ENCODE data around the gene SDK1.

Gene SDK1

DNA sequence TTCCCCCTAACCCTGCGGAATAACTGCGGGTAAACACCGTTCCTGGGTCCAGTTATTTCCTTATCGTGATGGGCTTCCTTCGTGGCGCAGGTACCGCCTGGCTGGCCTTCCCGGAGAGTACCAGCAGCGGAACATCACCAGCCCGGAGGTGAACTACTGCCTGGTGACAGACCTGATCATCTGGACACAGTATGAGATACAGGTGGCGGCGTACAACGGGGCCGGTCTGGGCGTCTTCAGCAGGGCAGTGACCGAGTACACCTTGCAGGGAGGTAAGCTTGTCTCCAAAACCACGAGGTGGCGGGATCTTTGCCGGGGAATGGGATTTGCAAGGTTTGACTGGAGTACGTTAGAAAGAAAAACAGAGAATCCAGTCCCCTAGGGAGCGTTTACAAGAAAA, 716.0 kb downstream of the SDK1 start:
- DNase-seq (ENCODE audit: low spot score) = no peak

GRCh38 chr7:4017785-4018184, 716.7 kb downstream of the SDK1 start:
- no peak for DNase-seq (ENCODE audit: low spot score)

GRCh38 chr7:4018601-4019316, 717.7 kb downstream of the SDK1 start:
- no peak for DNase-seq (ENCODE audit: low spot score)

GRCh38 chr7:4020086-4020485, 719.0 kb downstream of the SDK1 start:
- DNase-seq (ENCODE audit: low spot score) = no peak

GRCh38 chr7:4021413-4021812, 720.4 kb downstream of the SDK1 start:
- DNase-seq (ENCODE audit: low spot score) = no peak

DNA sequence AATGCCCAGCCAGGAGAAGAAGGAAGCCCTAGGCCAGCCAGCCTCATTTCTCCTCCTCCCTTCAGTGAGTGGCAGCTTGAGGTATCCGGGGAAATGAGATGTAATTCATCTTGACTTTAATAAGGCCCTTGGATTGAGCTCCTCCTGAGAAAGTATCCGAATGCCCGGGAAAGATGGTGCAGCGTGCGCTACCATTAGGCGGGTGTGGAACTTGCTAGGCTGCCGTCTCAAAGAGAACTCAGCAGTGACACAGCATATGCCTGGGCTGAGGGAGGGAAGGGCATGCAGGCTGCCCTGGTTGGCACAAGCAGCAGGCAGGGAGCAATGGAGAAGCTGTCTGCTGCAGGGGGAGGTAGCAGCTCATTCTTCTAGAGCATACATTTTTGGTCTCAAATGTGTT, 721.2 kb downstream of the SDK1 start:
- no peak for DNase-seq (ENCODE audit: low spot score)

DNA sequence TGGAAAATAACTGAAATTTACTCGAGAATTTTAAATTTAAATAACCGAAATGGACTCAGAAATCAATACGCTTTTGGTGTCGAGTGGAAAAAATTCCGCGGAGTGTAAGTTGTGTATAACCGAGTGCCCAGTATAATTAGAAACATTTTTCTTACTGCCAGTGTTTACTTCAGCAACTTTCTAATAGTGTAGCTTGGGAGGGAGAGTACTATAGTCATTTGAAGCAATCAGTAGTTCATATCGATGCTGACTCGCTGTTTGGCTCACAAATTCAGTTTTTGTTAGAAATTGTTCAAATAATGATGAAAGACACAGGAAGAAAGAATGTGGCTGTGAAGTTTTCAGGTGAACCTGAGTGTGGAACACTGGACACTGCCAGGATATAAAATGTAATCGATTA, 722.5 kb downstream of the SDK1 start:
- DNase-seq (ENCODE audit: low spot score) = no peak

GRCh38 chr7:4024133-4024532, 723.1 kb downstream of the SDK1 start:
- DNase-seq (ENCODE audit: low spot score) = no peak

- DNase-seq (ENCODE audit: low spot score) = no peak
Measured at GRCh38 chr7:4024806-4025205, 723.8 kb downstream of the SDK1 start.

DNA sequence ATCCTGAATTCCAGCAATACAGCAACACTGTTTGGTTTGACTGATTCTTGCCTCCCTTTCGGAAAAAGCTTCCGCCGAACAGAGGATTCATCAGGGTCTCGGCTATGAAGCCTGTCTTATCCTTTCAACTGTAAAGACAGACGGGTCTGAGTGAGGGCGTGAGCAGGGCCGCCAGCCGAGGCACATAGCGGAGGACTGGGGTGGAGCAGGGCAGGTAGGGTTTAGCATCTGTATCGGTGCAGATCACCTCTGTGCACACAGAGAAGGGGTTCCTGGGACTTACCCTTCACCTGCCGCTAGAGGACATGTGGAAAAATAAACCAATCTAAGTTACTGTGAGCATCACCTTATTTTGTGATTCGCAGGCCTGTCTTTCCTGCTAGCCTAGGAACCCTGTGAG, 724.2 kb downstream of the SDK1 start:
- DNase-seq (ENCODE audit: low spot score) = no peak

DNA sequence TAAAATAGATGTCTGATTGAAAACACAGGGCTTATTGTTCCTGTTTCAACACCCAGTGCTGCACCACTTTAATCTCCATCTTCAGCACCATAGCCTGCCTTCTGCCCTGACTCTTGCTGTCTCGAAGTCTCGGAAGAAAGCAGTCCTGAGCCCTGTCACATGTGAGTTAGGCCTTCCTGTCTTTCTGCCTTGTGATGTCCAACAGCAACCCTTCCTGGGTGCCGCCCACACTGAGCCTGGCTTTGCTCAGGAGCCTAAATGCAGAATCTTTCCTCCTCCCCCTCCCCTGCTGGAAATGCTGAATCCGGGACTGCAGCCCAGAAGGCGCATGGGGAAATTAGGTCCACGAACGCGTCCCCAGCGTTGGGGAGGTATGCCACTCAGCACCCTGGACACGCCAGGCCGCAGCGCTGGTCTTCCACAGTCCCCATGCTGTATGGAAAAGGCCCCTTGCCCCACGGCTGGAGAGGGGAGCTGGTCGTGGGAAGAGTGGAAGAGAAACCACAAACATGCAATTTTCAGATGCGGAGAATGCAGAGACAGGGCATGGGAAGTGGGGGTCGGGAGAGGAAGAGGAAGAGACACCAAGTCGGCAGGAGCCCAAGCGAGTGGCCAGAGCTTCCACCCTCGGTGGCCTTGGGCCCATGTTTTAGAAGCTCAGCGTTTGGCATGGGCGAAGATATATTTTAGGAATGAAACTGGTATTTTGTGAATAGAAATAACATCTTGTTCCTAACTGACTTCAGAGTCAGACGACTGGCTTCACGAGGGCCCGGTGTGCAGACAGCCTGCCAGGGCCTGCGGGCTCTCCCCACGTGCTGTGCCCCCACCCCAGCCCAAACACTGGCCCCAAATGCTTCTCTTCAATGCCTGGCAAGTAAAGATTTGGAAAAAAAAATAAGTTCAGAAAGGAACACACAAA, 724.9 kb downstream of the SDK1 start:
- no peak for DNase-seq (ENCODE audit: low spot score)

GRCh38 chr7:4026941-4027486, 726.0 kb downstream of the SDK1 start:
- DNase-seq (ENCODE audit: low spot score) = no peak

GRCh38 chr7:4028221-4028620, 727.2 kb downstream of the SDK1 start:
- DNase-seq (ENCODE audit: low spot score) = no peak

- DNase-seq (ENCODE audit: low spot score) = no peak
Measured at GRCh38 chr7:4029941-4030340, 728.9 kb downstream of the SDK1 start.

- no peak for DNase-seq (ENCODE audit: low spot score)
Measured at GRCh38 chr7:4030346-4030950, 729.4 kb downstream of the SDK1 start.

GRCh38 chr7:4033996-4034395, 732.9 kb downstream of the SDK1 start:
- DNase-seq (ENCODE audit: low spot score) = no peak

DNA sequence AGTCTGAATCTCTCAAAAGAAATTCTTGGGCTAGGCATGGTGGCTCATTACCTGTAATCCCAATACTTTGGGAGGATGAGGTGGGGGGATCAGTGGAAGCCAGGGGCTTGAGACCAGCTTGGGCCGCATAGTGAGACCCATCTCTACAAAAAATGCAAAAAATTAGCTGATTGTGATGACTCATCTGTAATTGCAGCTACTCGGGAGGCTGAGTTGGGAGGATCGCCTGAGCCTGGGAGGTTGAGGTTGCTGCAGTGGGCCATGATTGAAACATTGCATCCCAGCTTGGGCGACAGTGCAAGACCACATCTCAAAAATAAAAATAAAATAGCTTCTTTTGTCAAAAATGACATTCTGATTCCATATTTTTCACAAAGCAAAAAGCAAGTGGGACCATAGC, 736.3 kb downstream of the SDK1 start:
- no peak for DNase-seq (ENCODE audit: low spot score)

- DNase-seq (ENCODE audit: low spot score) = no peak
Measured at GRCh38 chr7:4037877-4038276, 736.8 kb downstream of the SDK1 start.

DNA sequence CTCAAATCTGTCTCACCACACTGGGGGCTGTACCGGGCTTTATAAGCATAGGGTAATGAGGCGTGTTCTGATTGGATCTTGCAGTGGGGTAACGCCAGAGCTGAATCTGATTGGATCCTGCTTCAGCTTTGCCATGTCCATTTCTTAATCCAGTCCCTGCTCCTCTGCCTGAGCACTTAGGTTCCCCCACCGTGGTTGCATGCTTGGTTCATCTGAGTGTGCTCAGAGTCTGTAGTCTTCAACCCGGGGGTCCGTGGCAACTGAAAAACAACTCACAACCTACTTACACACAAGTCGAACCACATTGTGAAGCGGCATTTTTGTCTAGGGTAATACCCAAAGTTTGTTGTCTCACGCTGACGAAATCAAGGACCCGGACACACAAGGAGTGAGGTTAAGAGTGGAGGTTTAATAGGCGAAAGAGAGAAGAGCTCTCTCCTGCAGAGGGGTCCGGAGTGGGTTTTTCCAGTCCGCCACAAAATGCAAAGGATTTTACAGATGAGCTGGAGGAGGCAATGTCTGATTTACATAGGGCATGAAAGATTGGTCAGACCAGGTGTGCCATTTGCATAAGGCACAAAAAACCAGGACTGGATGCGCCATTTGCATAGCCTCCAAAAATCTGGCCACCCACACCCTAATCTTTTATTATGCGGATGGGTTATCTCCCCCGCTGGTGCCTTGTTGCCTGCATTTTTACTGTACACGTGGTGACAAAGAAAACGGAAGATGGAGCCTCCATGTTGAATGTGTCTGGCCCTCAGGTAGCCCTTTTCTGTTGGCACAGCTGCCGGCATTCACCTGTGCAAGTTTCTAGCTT, 739.3 kb downstream of the SDK1 start:
- DNase-seq (ENCODE audit: low spot score) = no peak

GRCh38 chr7:4042402-4043045, 741.5 kb downstream of the SDK1 start:
- no peak for DNase-seq (ENCODE audit: low spot score)

GRCh38 chr7:4043988-4044387, 742.9 kb downstream of the SDK1 start:
- no peak for DNase-seq (ENCODE audit: low spot score)

All from GM03348 (cell line).